Heart right ventricle (tissue), 16 donors: ENCODE results near the gene CHST15. TPM values are rescaled to one million over a fixed set of nuclear protein-coding genes. Genes with fewer than 3 reads are reported as not detected.
"Not testable (repeated sequence)": the region's sequence is repeated elsewhere in the genome, so short reads cannot be mapped to it uniquely, and the experiment has no call there.

ENCODE experiments used
- ATAC-seq, 8 donors: fragments of 200-7000 bp; cut with Tn5 transposase; one replicate each; pipeline ENCODE4 v1.9.1; 2020; ENCODE audit warnings: mild to moderate bottlenecking in 8 of 8, moderate library complexity in 8 of 8, moderate number of reproducible peaks in 1 of 8
- DNase-seq, 2 donors: peaks; one replicate each; pipeline ENCODE4 v3.0.0-alpha.2; 2020
- H3K27ac ChIP-seq, 10 donors: fragments of 200-600 bp; sonication (generic) in 2 of 10; one replicate each; pipeline versions ENCODE4 v1.5.0 to v1.8.0; 2020 to 2022; ENCODE audit warnings: mild to moderate bottlenecking in 3 of 10
- H3K27me3 ChIP-seq, 7 donors: fragments of 200-600 bp; one replicate each; pipeline ENCODE4 v1.8.0; 2021 to 2022; ENCODE audit warnings: mild to moderate bottlenecking in 2 of 7
- H3K36me3 ChIP-seq, 9 donors: fragments of 200-600 bp; sonication (generic) in 1 of 9; one replicate each; pipeline versions ENCODE4 v1.5.0 to v1.8.0; 2020 to 2022; ENCODE audit warnings: mild to moderate bottlenecking in 2 of 9
- H3K4me1 ChIP-seq, 9 donors: fragments of 200-600 bp; sonication (generic) in 1 of 9; one replicate each; pipeline versions ENCODE4 v1.5.0 to v1.8.0; 2020 to 2022; ENCODE audit warnings: mild to moderate bottlenecking in 4 of 9
- H3K4me3 ChIP-seq, 10 donors: fragments of 200-600 bp; sonication (generic) in 2 of 10; one replicate each; pipeline versions ENCODE4 v1.5.0 to v1.8.0; 2020 to 2022; ENCODE audit warnings: mild to moderate bottlenecking in 7 of 10, moderate library complexity in 2 of 10
- H3K9me3 ChIP-seq, 11 donors: fragments of 200-600 bp in 10 of 11; sonication (generic) in 2 of 11; one replicate each; pipeline versions ENCODE4 v1.5.0 to v1.8.0; 2013 to 2022; ENCODE audit warnings: mild to moderate bottlenecking in 2 of 11, control low read depth in 1 of 11, moderate library complexity in 1 of 11
- WGBS, 2 donors: extraction: QIAGEN DNeasy Blood & Tissue Kit; methylation state at CpG; one replicate each; pipeline ENCODE4 v1.1.7; 2013; ENCODE audit warnings: inconsistent platforms in 1 of 2; 5-methylcytosine and 5-hydroxymethylcytosine counted together
- intact Hi-C, 10 donors: fragments of 100-400 bp; cut with DNase I; formaldehyde crosslinking; loops; one replicate each; pipeline versions ENCODE4 v1.11.1 to v1.14.2; 2022
- polyA plus RNA-seq, 2 donors: library from polyadenylated mRNA; stranded (reverse); fragments of 200-250 nt; gene quantifications; one replicate each; pipeline ENCODE4 v1.2.3, GENCODE V29; 2013
- total RNA-seq, 10 donors: library from RNA; stranded (reverse); fragmentation: NEBNext Ultra II Directional in 3 of 10; extraction: Animal tissue kit (Norgen Biotek cat#: 25700) in 3 of 10; gene quantifications; one replicate each; pipeline versions ENCODE4 v1.2.1 to v1.2.4, GENCODE V29; 2021 to 2023
- TF ChIP-seq, protein P1 (sequence below), 9 donors: fragments of 200-600 bp; sonication (generic) in 2 of 9; IDR thresholded peaks; one replicate each; pipeline versions ENCODE4 v1.5.0 to v1.8.0; 2021 to 2022; ENCODE audit warnings: antibody characterized with exemption in 9 of 9, mild to moderate bottlenecking in 5 of 9, moderate library complexity in 1 of 9
- donor health status: Arrhythmogenic right ventricular cardiomyopathy.
- donor health status: ischemic (EF 13 %, LVEDD 7.1; RV severe dilation, severe dysfunction).
- donor health status: healthy with polysubstance abuse.
- donor health status: DM: no; HTN: yes; CAD: no.
- donor health status: DM: no; HTN: no; CAD: no.
- donor health status: ischemic (EF 25% LVEDD 6.9; RV normal size, moderate dysfunction).
- donor health status: ischemic (EF 25% LVEDD 5.7; RV mildly dilated, moderate dysfunction).
- donor health status: healthy.
- donor health status: DM: yes; HTN: yes; CAD: no.
- donor health status: Ischemic cardiomyopathy.
- donor health status: ischemic (EF 35%, LVEDD 5.7; RV mildly dilated, moderate dysfunction).
- donor health status: nonischemic (EF 11% LVEDD 7.7; RV severe dilation, severe dysfunction).
- donor health status: DM: yes; HTN: yes; CAD: no.
- donor health status: PGD.
- donor health status: ischemic (EF 29% LVEDD 5.4; RV normal size, mild dysfunction).
- donor health status: nonischemic (EF 23%, LVEDD 6.1; RV moderate dilation, normal function).

CHST15 gene
- total and polyA plus RNA-seq, 12 donors, result 1.3 to 16.7 (median 4.8) TPM

- intact Hi-C loops, result loop anchor here in 1 of 10 donors (10.0 kb wide), 1 partner anchor 228 kb away; no protein-coding TSS in a partner anchor
- H3K4me1 ChIP-seq, result peaks cover 0 to 76% (median 8%) of the 10 kb centered on the region in 9 donors
- TF ChIP-seq, protein P1, sequence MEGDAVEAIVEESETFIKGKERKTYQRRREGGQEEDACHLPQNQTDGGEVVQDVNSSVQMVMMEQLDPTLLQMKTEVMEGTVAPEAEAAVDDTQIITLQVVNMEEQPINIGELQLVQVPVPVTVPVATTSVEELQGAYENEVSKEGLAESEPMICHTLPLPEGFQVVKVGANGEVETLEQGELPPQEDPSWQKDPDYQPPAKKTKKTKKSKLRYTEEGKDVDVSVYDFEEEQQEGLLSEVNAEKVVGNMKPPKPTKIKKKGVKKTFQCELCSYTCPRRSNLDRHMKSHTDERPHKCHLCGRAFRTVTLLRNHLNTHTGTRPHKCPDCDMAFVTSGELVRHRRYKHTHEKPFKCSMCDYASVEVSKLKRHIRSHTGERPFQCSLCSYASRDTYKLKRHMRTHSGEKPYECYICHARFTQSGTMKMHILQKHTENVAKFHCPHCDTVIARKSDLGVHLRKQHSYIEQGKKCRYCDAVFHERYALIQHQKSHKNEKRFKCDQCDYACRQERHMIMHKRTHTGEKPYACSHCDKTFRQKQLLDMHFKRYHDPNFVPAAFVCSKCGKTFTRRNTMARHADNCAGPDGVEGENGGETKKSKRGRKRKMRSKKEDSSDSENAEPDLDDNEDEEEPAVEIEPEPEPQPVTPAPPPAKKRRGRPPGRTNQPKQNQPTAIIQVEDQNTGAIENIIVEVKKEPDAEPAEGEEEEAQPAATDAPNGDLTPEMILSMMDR (IDR thresholded peaks at IDR 0.05), result no peak
- H3K27me3 ChIP-seq, result no peaks in the 10 kb centered on the region
- WGBS, 2 donors, result 90 to 92% methylated on average over 5 of the region's 5 CpGs
- H3K4me3 ChIP-seq, result no peak overlapping the region
- H3K9me3 ChIP-seq, result no peaks in the 10 kb centered on the region
- H3K36me3 ChIP-seq, result peaks cover 0 to 69% (median 0%) of the 10 kb centered on the region in 9 donors
- peak overlapping the region in 1 of 10 donors; percentile 81 for H3K27ac ChIP-seq
- ATAC-seq (no peak), DNase-seq (no peak)
Measured at GRCh38 chr10:124037286-124037685, 56.1 kb downstream of the CHST15 start.

- no peak for DNase-seq
- intact Hi-C loops, result loop anchor here in 1 of 10 donors (10.0 kb wide), 1 partner anchor 228 kb away; no protein-coding TSS in a partner anchor
- Histone ChIP-seq H3K9me3 (no peaks in the 10 kb centered on the region), H3K4me1 (peaks cover 0 to 76% (median 8%) of the 10 kb centered on the region in 9 donors), H3K27ac (peak overlapping the region in 1 of 10 donors; percentile 81), H3K36me3 (peaks cover 0 to 69% (median 0%) of the 10 kb centered on the region in 9 donors), H3K27me3 (no peaks in the 10 kb centered on the region), H3K4me3 (no peak overlapping the region)
- TF ChIP-seq, protein P1 (IDR thresholded peaks at IDR 0.05), result no peak
- 94 to 96% methylated on average over 8 of the region's 8 CpGs for WGBS, 2 donors
- ATAC-seq, result no peak
Measured at GRCh38 chr10:124036746-124037145, 56.7 kb downstream of the CHST15 start.

DNA sequence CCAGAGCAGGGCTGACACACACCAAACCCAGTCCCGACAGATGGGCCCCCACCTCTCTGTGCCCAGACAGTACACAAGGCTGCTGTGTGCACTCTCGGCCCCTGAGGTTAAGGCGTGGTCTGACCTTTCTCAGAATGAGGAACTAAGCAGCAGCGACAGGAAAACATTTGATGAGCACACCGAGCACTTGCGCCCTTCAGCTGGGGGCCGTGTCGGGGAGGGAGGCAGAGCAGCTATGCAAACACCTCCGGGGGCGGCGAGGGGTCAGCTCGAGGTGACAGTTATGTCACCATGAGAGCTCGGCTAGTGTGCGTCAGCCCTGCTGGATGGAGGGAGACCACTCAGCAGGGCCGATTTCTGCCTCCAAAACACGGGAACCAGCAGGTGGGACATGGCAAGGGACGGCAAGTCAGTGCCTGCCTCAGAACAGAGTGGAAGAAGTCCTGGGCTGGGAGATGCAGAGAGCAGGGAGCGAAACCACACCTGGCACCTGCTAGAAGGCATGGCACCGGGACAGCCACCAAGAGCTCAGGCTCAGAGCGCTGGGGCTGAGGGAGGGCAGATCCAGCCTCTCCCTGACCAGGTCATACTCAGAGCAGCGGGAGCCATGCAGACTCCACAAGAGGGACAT is 57.4 kb downstream of the CHST15 start:
- intact Hi-C loops, result loop anchor here in 1 of 10 donors (10.0 kb wide), 1 partner anchor 229 kb away; no protein-coding TSS in a partner anchor
- Histone ChIP-seq H3K9me3 (no peaks in the 10 kb centered on the region), H3K27ac (peak overlapping the region in 1 of 10 donors; percentile 81), H3K4me3 (no peak overlapping the region), H3K27me3 (no peaks in the 10 kb centered on the region), H3K4me1 (peaks cover 0 to 72% (median 8%) of the 10 kb centered on the region in 9 donors), H3K36me3 (peaks cover 0 to 68% (median 0%) of the 10 kb centered on the region in 9 donors)
- 54 to 67% methylated on average over 21 of the region's 21 CpGs for WGBS, 2 donors
- ATAC-seq, result peak in 7 of 8 donors; percentile 22 to 59 (median 33)
- TF ChIP-seq, protein P1 (IDR thresholded peaks at IDR 0.05), result no peak
- peak in 1 of 2 donors; percentile 27 for DNase-seq

DNA sequence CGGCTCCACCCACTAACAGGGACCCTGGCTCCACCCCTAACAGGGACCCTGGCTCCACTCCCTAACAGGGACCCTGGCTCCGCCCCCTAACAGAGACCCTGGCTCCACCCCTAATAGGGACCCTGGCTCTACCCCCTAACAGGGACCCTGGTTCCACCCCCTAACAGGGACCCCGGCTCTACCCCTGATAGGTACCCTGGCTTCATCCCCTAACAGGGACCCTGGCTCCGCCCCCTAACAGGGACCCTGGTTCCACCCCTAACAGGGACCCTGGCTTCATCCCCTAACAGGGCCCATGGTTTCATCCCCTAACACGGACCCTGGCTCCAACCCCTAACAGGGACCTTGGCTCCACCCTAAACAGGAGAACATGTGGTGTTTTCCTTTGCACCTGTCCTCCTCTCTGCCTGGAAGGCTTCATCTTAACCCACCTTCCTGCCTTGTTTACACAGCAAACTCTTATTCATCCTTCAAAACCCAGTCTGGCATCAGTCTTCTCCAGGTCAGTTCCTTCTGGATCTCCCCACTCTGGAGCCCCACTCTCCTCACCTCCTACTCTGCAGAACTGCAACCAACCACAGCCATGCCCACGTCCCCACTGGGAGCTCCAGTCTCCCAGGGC is 58.0 kb downstream of the CHST15 start:
- peaks cover 0 to 69% (median 0%) of the 10 kb centered on the region in 9 donors for H3K36me3 ChIP-seq
- ATAC-seq (no peak), DNase-seq (no peak)
- no peaks in the 10 kb centered on the region for H3K9me3 ChIP-seq
- no peaks in the 10 kb centered on the region for H3K27me3 ChIP-seq
- 93% methylated on average over 6 of the region's 6 CpGs for whole genome bisulfite sequencing, 2 donors
- H3K4me3 ChIP-seq, result no peak overlapping the region
- TF ChIP-seq, protein P1 (IDR thresholded peaks at IDR 0.05), result no peak
- peaks cover 0 to 65% (median 8%) of the 10 kb centered on the region in 9 donors for H3K4me1 ChIP-seq
- peak overlapping the region in 1 of 10 donors; percentile 81 for H3K27ac ChIP-seq
- intact Hi-C loops, result loop anchor here in 1 of 10 donors (10.0 kb wide), 1 partner anchor 229 kb away; no protein-coding TSS in a partner anchor

DNA sequence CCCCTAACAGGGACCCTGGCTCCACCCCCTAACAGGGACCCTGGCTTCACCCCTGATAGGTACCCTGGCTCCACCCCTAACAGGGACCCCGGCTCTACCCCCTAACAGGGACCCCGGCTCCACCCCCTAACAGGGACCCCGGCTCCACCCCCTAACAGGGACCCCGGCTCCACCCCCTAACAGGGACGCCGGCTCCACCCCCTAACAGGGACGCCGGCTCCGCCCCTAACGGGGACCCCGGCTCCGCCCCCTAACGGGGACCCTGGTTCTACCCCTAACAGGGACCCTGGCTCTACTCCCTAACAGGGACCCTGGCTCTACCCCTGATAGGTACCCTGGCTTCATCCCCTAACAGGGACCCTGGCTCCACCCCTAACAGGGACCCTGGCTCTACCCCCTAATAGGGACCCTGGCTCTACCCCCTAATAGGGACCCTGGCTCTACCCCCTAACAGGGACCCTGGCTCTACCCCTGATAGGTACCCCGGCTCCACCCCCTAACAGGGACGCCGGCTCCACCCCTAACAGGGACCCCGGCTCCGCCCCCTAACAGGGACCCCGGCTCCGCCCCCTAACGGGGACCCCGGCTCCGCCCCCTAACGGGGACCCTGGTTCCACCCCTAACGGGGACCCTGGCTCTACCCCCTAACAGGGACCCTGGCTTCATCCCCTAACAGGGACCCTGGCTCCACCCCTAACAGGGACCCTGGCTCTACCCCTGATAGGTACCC is 58.7 kb downstream of the CHST15 start:
- not testable (repeated sequence) for H3K9me3 ChIP-seq, H3K4me3 ChIP-seq, DNase-seq, H3K27me3 ChIP-seq, ATAC-seq
- Histone ChIP-seq H3K4me1 (peaks cover 0 to 59% (median 8%) of the 10 kb centered on the region in 9 donors), H3K27ac (peak overlapping the region in 1 of 10 donors; percentile 81), H3K36me3 (peaks cover 0 to 70% (median 0%) of the 10 kb centered on the region in 9 donors)
- WGBS, 2 donors, result 77 to 82% methylated on average over 24 to 25 of the region's 25 CpGs
- intact Hi-C loops, result loop anchor here in 1 of 10 donors (10.0 kb wide), 1 partner anchor 230 kb away; no protein-coding TSS in a partner anchor
